Measurements from ENCODE around the gene PTRH1. TPM values are rescaled to one million over a fixed set of nuclear protein-coding genes. Genes with fewer than 3 reads are reported as not detected.

Gene PTRH1
- total and polyA plus RNA-seq, 5 experiments from 2014 or later: 8.8 to 37.7 (median 26.2) TPM

- Mint-ChIP-seq H3K4me3 (no peak overlapping the region), H3K27me3 (peaks cover 0 to 1% (median 0%) of the 10 kb centered on the region in 5 donors), H3K9me3 (no peaks in the 10 kb centered on the region), H3K27ac (peak overlapping the region in 2 of 10 donors; percentile 56 to 81), H3K4me1 (peaks cover 3 to 10% (median 6%) of the 10 kb centered on the region in 4 donors), H3K36me3 (peaks cover 4 to 50% (median 7%) of the 10 kb centered on the region in 3 donors)
- DNase-seq (no peak), ATAC-seq (no peak)
- POLR2A ChIA-PET: interaction anchor here (0.9 kb wide), 1 partner anchor 41 kb away, joined by 4 read pairs; no protein-coding TSS in a partner anchor
Observed at GRCh38 chr9:127739614-127740330, 24.3 kb upstream of the PTRH1 start.

- peaks cover 4 to 40% (median 7%) of the 10 kb centered on the region in 3 donors for H3K36me3 Mint-ChIP-seq
- no peak overlapping the region for H3K4me3 Mint-ChIP-seq
- H3K27ac Mint-ChIP-seq: peak overlapping the region in 8 of 10 donors; percentile 27 to 91 (median 82)
- ATAC-seq (no peak), DNase-seq (no peak)
- peaks cover 0 to 1% (median 0%) of the 10 kb centered on the region in 5 donors for H3K27me3 Mint-ChIP-seq
- POLR2A ChIA-PET: interaction anchor here (0.7 kb wide), 1 partner anchor 17 kb away, joined by 3 read pairs; no protein-coding TSS in a partner anchor
- H3K9me3 Mint-ChIP-seq: no peaks in the 10 kb centered on the region
- H3K4me1 Mint-ChIP-seq: peaks cover 7 to 17% (median 12%) of the 10 kb centered on the region in 4 donors
Observed at GRCh38 chr9:127738666-127739065, 23.2 kb upstream of the PTRH1 start.

GRCh38 chr9:127735530-127736185 lies 20.2 kb upstream of the PTRH1 start:
- ATAC-seq: no peak
- peaks cover 7 to 20% (median 14%) of the 10 kb centered on the region in 4 donors for H3K4me1 Mint-ChIP-seq

GRCh38 chr9:127734747-127735529 lies 19.5 kb upstream of the PTRH1 start, which contains the start of gene TOR2A:
TSS of gene TOR2A (minus strand) at chr9:127735294. CDS start at chr9:127735270, 24 bp downstream.
- ATAC-seq (peak; percentile 89 to 91), DNase-seq (peak; percentile 98 to 99 (median 99))
- Mint-ChIP-seq H3K27me3 (peaks cover 0 to 1% (median 0%) of the 10 kb centered on the region in 5 donors), H3K9me3 (no peaks in the 10 kb centered on the region), H3K4me3 (peak within 1 kb of the TSS; percentile 80 to 98 (median 96)), H3K4me1 (peaks cover 9 to 20% (median 14%) of the 10 kb centered on the region in 4 donors), H3K36me3 (peaks cover 4 to 25% (median 7%) of the 10 kb centered on the region in 3 donors), H3K27ac (peak within 1 kb of the TSS; percentile 82 to 98 (median 94))
- POLR2A ChIA-PET: interaction anchor here (0.5 to 3.8 kb wide), 39 partner anchors 9 to 541 kb away, joined by 3 to 54 read pairs (median 5); partner anchors contain the start of genes CDK9, GOLGA2, LRSAM1 and PTRH1

More at GRCh38 chr9:127735530-127736185, 20.2 kb upstream of the PTRH1 start:
- Mint-ChIP-seq H3K27me3 (peaks cover 0 to 1% (median 0%) of the 10 kb centered on the region in 5 donors), H3K4me3 (peak overlapping the region; percentile 80 to 98 (median 96)), H3K36me3 (peaks cover 4 to 28% (median 7%) of the 10 kb centered on the region in 3 donors), H3K9me3 (no peaks in the 10 kb centered on the region), H3K27ac (peak overlapping the region; percentile 82 to 98 (median 94))
- POLR2A ChIA-PET: interaction anchor here (1.0 to 3.8 kb wide), 27 partner anchors 8 to 540 kb away, joined by 3 to 54 read pairs (median 5); partner anchors contain the start of genes CDK9, GOLGA2, LRSAM1 and PTRH1
- DNase-seq: no peak

GRCh38 chr9:127734247-127734746 lies 18.8 kb upstream of the PTRH1 start:
- Mint-ChIP-seq H3K27ac (peak overlapping the region in 9 of 10 donors; percentile 56 to 98 (median 92)), H3K4me3 (peak overlapping the region; percentile 78 to 98 (median 86)), H3K36me3 (peaks cover 4 to 19% (median 6%) of the 10 kb centered on the region in 3 donors), H3K9me3 (no peaks in the 10 kb centered on the region), H3K27me3 (peaks cover 0 to 1% (median 0%) of the 10 kb centered on the region in 5 donors), H3K4me1 (peaks cover 9 to 20% (median 14%) of the 10 kb centered on the region in 4 donors)
- ATAC-seq (no peak), DNase-seq (peak in 1 of 10 donors; percentile 13)
- POLR2A ChIA-PET: interaction anchor here (0.8 to 3.8 kb wide), 29 partner anchors 10 to 541 kb away, joined by 3 to 54 read pairs (median 5); partner anchors contain the start of genes CDK9, GOLGA2, LRSAM1 and PTRH1

GRCh38 chr9:127733614-127734013 lies 18.2 kb upstream of the PTRH1 start:
- ATAC-seq (no peak), DNase-seq (no peak)
- Mint-ChIP-seq H3K9me3 (no peaks in the 10 kb centered on the region), H3K4me3 (peak overlapping the region; percentile 39 to 97 (median 76)), H3K27me3 (peaks cover 0 to 1% (median 0%) of the 10 kb centered on the region in 5 donors), H3K4me1 (peaks cover 9 to 20% (median 14%) of the 10 kb centered on the region in 4 donors), H3K27ac (peak overlapping the region in 7 of 10 donors; percentile 37 to 98 (median 84)), H3K36me3 (peaks cover 3 to 13% (median 4%) of the 10 kb centered on the region in 3 donors)
- POLR2A ChIA-PET: no interaction called here

- POLR2A ChIA-PET: interaction anchor here (0.7 kb wide), 1 partner anchor 15 kb away, joined by 3 read pairs; no protein-coding TSS in a partner anchor
- no peak for ATAC-seq
- Mint-ChIP-seq H3K9me3 (no peaks in the 10 kb centered on the region), H3K27ac (peak overlapping the region in 1 of 10 donors; percentile 59), H3K27me3 (peaks cover 0 to 1% (median 0%) of the 10 kb centered on the region in 5 donors), H3K4me1 (peaks cover 9 to 20% (median 14%) of the 10 kb centered on the region in 4 donors), H3K36me3 (peaks cover 0 to 5% (median 0%) of the 10 kb centered on the region in 3 donors), H3K4me3 (no peak overlapping the region)
- DNase-seq: no peak
Observed at GRCh38 chr9:127732444-127732843, 17.0 kb upstream of the PTRH1 start.

- Mint-ChIP-seq H3K27ac (peak overlapping the region in 1 of 10 donors; percentile 62), H3K4me1 (peaks cover 9 to 17% (median 14%) of the 10 kb centered on the region in 4 donors), H3K9me3 (no peaks in the 10 kb centered on the region), H3K27me3 (peaks cover 0 to 1% (median 0%) of the 10 kb centered on the region in 5 donors), H3K4me3 (no peak overlapping the region), H3K36me3 (peaks cover 0 to 5% (median 0%) of the 10 kb centered on the region in 3 donors)
- no peak for ATAC-seq
- no peak for DNase-seq
- POLR2A ChIA-PET: interaction anchor here (0.7 kb wide), 1 partner anchor 15 kb away, joined by 3 read pairs; no protein-coding TSS in a partner anchor
Observed at GRCh38 chr9:127731938-127732337, 16.5 kb upstream of the PTRH1 start.

- POLR2A ChIA-PET: interaction anchor here (0.6 to 0.8 kb wide), 2 partner anchors 100 to 139 kb away, joined by 4 to 5 read pairs; no protein-coding TSS in a partner anchor
- Mint-ChIP-seq H3K27ac (peak overlapping the region in 4 of 10 donors; percentile 11 to 55 (median 46)), H3K9me3 (no peaks in the 10 kb centered on the region), H3K4me3 (no peak overlapping the region), H3K36me3 (peaks cover 0 to 5% (median 0%) of the 10 kb centered on the region in 3 donors), H3K4me1 (peaks cover 9 to 17% (median 14%) of the 10 kb centered on the region in 4 donors), H3K27me3 (peaks cover 0 to 1% (median 0%) of the 10 kb centered on the region in 5 donors)
- no peak for ATAC-seq
- no peak for DNase-seq
Observed at GRCh38 chr9:127730799-127731410, 15.4 kb upstream of the PTRH1 start.

- H3K4me1 Mint-ChIP-seq: peaks cover 8 to 12% (median 10%) of the 10 kb centered on the region in 4 donors
- ATAC-seq (no peak), DNase-seq (no peak)
- no peak overlapping the region for H3K4me3 Mint-ChIP-seq
- H3K36me3 Mint-ChIP-seq: peaks cover 0 to 5% (median 0%) of the 10 kb centered on the region in 3 donors
- peaks cover 0 to under 1% (median 0%) of the 10 kb centered on the region in 5 donors for H3K27me3 Mint-ChIP-seq
- no peaks in the 10 kb centered on the region for H3K9me3 Mint-ChIP-seq
- POLR2A ChIA-PET: no interaction called here
- H3K27ac Mint-ChIP-seq: peak overlapping the region in 2 of 10 donors; percentile 53 to 55
Observed at GRCh38 chr9:127730262-127730661, 14.8 kb upstream of the PTRH1 start.
